DMS 273 treated with DMSO at 0.1 percent for 48 hours (cell line): ENCODE measurements around the gene MED13.
A peak's percentile ranks its signal among the peaks of the same experiment; 100 is the strongest.

ENCODE experiments used
- DNase-seq: peaks from one replicate; lab custom pipeline; 2025; lab: John Stamatoyannopoulos, UW

The MED13 gene

DNA sequence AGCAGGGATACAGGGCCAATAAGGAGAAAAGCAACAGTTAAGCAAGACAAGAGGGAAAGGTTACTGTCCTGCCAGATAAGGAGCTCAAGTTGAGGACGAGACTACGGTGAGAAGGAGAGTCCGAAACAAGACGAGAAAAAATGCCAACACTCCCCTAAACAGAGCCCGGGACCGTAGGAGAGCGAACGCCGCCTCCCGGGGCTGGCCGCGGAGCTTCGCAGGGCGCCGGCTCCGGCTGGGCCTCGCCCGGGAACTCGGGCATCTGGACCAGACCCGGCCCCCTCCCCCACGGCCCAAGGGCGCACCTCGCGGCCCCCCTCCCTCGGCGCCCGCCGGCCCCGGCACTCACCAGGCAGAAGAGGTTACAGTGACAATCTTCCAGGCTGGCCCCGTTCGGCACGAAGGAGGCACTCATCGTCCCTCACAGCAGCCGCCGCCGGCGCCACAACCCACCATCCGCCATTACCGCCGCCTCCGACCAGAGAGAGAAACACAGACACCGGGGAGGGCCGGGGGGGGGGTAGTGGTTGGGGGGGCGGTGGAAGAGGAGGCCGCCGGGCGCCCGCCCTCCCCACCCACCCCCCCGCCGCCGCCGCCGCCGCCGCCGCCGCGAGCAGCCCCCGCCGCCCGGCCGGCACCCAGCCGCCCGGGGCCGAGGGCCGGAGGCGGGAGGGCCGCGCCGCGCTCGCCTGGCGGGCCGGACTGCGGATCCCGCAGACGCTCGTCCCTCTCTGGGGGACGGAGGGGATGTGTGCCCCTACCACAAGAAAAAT is at the start of gene MED13:
TSS of gene MED13 (minus strand) at position 488 of the 773 bp plus-strand sequence. CDS start at position 415, 73 bp downstream.
- DNase-seq, result no peak

GRCh38 chr17:62112229-62112628 is 47.2 kb upstream of the MED13 start:
- DNase-seq, result no peak

DNA sequence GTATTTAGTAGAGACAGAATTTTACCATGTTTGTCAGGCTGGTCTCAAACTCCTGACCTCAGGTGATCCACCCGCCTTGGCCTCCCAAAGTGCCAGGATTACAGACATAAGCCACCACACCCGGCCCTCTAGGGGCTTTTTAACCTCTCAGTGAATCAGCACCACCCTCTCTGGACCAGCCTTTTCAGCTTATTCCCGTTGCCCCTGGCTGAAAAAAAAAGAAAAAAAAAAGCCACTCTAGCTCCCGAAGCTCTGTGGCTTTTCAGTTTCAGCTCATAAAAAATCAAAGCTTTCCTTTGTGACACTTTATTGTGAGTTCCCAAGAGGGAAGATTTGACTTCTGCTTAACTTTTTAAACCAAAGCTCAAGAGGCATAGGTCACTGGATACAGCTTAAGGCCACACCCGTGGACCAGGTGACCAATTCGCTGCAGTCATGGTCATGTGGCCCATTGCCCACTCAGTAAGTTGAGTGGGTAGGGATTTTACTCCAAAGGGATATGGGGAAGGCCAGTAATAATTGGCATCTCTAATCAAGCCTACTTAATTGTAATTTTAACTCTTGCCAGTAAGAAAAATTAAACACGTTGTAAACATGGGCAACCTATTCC is 46.6 kb upstream of the MED13 start:
- no peak for DNase-seq

DNA sequence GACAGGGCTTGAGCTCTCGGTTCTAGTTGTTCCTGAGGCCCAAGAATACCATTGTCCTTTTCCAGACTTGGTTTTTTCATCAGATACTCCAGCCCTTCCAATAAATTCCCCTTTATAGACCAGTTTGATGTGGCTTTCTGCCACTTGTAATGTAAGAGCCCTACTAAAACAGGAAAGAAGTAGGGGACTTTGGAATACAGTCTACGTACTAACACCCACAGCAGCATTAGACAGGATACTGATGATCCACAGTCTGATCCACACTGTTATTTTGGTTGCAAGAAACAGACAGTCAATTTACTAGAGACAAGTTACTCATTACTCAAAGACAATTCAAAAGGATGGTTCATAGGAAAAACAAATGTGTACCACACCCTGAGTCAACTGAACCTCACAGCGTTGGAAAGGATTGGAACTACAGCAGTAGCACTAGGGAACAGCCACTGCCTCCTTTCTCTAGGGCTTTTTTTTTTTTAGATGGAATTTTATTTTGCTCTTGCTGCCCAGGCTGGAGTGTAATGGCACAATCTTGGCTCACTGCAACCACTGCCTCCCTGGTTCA is 45.9 kb upstream of the MED13 start:
- no peak for DNase-seq

DNA sequence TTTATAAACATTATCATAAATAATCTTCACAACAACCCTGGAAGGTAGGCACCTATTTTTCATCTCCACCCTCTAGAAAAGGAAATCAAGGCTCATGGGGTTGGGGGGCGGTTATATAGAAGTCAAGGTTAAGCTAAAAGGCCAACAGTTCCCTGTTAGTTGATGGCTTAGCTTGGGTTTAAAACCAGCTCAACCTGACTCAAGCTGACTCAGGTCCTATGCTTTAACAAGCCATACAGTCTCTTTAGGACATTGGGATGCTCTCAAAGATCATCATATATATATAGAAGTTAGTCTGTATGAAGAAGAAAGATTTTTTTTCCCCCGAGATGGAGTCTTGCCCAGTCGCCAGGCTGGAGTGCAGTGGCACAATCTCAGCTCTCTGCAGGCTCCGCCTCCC is 44.8 kb upstream of the MED13 start:
- no peak for DNase-seq

GRCh38 chr17:62109378-62109902 is 44.4 kb upstream of the MED13 start:
- peak; percentile 49 for DNase-seq

DNA sequence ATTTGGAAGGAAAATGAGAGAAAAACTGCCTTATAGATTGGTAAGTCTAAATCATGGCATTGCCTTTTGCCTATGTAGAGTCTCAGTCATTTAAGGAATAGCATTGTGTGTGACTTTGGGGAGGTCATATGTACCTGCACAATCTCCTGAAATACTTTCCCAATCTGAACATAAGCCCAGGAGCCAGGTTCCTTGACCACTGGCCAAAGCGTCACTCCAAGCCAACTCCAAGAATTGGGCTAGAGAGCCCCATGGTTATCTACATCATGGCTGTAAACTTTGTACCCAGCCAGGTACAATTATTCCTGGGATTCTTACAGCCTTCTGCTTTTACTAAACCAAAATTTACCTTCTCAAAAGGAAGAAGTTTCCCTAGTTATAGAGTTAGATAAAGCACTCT is 40.8 kb upstream of the MED13 start:
- no peak for DNase-seq

GRCh38 chr17:62105357-62105756 is 40.3 kb upstream of the MED13 start:
- no peak for DNase-seq

DNA sequence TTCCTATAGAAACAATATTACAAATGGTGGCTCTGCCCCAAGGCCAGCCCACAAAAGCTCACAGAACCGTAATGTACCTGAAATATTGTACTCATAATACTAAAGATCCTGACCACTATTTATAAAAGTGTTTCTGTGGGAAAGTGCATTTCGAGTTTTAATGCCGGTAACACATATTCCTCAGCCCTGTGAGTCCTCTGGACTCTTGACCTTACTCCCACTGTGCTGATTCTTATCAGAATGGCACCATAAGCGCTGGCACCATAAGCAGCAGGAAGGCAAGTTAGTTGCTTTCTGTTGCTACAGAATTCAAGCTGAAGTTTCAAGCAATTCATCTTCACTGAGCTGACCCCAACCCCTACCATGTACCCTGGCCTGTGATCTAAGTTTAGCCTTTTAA is 36.4 kb upstream of the MED13 start:
- no peak for DNase-seq

DNA sequence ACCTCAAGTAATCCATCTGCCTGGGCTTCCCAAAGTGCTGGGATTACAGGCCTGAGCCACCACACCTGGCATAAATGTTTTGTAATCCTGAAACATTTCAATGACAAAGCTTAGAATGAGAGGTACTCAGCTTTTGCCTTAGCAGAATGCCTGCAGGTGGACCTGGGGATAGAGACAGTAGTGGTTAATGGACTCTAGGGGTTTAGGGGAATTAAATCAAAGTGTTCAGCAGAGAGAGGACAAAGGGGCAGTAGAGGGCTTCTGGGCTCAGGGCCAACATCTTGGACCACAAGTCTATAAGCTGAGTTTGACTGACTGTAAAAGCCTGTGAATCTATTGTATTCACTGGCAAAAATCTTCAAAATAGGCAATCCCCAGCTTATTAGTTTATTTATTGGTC is 36.0 kb upstream of the MED13 start:
- no peak for DNase-seq

DNA sequence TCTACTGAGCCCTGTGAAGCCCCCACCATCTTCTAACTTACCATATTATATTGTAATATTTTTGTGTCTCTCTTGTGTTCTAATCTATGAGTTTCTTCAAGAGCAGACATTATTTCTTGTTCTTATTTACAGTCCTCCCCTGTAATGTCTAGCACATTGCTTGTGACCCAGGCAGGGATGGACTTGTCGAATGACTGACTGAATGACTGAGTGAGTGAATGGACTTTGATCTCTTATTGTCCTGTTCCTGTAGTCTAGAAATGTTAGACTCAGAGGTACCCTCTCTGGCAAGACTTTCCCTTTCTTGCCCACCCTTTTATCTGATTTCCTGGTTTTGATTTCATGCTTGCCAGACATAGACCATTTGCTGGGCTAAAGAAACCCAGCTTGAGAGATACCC is 35.0 kb upstream of the MED13 start:
- no peak for DNase-seq

DNA sequence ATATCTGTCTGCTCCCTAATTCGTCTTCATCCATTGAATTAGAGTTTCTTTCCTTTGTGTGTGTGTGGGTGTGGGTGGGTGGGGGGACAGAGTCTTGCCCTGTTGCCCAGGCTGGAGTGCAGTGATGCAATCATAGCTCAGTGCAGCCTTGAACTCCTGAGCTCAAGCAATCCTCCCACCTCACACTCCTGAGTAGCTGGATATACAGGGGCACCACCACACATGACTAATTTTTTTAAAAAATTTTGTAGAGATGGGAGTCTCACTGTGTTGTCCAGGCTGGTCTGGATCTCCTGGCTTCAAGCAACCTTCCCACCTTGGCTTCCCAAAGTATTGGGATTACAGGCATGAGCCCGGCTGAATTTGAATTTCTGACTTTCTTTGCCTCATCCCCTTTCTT is 34.5 kb upstream of the MED13 start:
- no peak for DNase-seq

DNA sequence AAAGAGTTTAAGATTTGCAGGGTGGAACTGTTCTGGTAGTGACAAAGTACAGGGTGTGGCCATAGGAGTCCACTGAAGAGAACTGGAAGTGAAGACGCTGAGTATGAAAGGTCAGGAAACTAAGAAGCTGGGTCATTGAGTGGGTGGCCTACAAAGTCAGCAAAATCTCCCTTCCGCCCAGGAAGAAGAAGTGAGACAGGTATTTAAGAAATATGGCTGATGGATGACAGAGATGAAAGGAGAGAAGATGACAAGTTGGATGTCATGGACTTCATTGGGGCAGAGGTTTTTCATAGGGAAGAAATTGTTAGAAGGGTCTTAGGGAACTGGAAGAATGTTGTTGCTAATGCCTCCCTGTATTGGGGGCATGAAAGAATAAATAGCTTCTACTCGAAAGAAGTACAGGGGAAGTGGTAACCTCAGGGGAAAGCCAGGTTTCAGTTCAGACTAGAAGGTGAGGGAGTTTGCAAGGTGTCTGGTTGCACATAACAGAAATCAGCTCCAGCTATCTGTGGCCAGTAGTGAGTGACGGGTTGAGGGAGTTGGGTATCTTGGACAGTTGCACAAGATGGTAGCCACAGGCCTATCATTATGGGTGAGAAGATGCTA is 33.6 kb upstream of the MED13 start:
- no peak for DNase-seq

DNA sequence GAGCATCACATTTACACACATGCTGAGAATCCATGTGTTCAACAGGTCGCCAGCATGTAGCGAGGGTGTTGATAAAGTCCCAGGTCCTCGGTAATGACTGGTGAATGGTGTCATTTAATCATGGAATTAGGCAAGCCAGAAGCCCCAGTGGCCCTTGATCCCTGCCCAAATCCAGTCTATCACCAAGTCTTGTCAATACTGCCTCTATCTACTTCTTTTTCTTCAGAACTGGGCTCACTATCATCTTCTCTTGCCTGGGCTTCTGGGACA is 31.3 kb upstream of the MED13 start:
- no peak for DNase-seq

DNA sequence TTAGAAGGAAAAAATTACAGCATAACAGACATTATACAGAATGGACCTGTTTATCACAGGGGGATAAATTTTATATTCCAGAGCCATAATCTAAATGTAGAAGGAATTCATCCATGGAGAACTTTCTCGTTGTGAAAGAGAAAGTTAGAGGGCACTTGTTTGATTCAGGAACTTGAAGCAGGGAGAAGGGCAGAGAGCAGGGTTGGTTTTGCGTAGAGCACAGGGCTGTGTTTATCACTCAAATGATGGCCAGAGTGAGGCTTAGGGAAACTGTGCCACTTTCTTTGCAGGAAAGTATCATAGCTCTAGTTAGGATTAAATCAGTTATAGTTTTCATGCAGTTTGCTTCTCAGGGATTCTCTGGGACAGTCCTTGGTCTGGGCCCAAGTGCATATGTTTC is 29.1 kb upstream of the MED13 start:
- no peak for DNase-seq

- no peak for DNase-seq
Measured at GRCh38 chr17:62093188-62094155, 28.4 kb upstream of the MED13 start.

- no peak for DNase-seq
Measured at GRCh38 chr17:62092784-62093183, 27.7 kb upstream of the MED13 start.

DNA sequence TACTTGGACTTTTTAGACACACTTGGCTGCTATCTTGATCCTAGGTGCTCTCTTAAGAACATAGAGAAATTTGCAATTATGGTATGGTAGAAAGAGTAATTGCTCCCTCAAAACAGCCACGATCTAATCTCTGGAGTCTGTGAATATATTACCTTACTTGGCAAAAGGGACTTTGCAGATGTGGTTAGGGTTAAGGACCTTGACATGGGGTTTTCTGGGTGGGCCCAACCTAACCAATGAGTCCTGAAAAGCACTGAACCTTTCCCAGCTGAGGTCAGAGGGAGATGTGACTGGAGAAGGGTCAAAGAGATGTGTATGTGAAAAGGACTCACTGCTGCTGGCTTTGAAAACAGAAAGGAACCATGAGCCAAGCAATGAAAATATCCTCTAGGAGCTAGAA is 26.7 kb upstream of the MED13 start:
- DNase-seq, result no peak

DNA sequence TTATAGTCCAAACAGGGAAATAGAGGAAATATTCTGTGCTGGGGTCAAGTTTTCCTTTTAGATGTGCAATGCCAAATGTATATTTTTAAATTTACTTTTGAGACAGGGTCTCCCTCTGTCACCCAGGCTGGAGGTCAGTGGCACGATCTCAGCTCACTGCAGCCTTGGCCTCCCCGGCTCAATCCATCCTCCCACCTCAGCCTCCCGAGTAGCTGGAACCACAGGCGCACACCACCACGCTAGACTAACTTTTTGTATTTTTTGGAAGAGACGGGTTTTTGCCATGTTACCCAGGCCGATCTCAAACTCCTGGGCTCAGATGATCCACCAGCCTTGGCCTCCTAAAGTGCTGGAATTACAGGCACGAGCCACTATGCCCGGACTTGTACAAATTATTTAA is 25.8 kb upstream of the MED13 start:
- DNase-seq, result no peak

DNA sequence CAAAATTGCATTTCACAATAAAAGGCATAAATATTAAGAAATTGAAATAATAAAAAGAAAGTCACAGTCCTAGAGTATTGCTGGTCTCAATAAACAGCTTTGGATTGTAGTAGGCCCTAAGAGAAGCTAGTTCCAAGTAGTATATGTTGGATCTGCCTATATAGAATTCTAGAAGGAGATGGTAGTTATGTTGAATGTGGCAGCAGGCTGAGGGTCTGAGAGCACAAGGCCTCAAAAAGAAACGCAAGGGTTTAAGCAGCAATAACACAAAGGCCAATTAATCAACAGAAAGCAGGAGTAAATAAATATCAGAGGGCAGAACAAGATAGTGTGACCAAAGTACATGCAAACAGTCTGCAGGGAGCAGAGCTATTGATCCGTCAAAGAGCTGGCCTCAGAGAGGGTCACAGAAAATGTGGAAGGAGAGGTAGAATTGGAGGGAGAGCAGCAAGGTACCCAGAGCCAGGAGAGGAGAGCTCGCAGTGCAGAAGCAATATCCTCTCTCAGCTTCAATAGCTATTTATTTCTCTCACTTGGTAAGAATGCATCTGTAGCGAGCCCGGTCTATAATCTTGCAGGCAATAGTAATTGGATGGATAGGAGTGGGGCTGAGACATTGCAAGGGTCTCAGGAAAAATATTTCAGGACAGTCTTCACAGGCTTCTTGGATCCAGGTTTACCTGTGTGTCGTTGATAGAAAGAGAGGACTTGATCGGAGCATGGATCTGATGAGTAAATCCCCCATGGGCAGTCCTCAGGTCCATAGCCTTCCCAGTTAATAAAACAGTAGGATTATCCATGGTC is 25.1 kb upstream of the MED13 start:
- no peak for DNase-seq

DNA sequence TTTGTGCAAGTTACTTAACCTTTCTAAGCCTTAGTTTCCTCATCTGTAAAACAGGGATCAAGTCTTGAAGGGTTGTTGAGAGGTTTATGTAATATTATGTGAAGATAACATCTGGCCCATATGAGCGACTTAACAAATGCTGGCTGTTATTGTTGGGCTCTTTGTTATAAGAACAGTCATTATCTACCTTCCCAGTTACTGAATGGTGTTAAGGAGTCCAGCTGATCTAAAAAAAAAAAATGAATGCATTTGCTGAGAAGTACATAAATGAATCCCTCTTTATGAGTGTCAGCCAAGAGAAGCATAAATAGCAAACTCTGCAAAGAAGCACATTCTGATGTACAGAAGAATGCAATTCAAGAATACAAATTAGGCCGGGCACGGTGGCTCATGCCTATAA is 24.3 kb upstream of the MED13 start:
- DNase-seq, result no peak
